GM21528 (cell line): ENCODE data around the gene PHPT1.
"Not testable (repeated sequence)": the region's sequence is repeated elsewhere in the genome, so short reads cannot be mapped to it uniquely, and the experiment has no call there.

Experiments used
- ATAC-seq: cut with Tn5 transposase; IDR thresholded peaks from one replicate; pipeline ENCODE4 v1.9.1; 2021; ENCODE audit warnings: mild to moderate bottlenecking, moderate library complexity; ENCODE audit not compliant: unreplicated experiment, low FRiP score

PHPT1 gene

DNA sequence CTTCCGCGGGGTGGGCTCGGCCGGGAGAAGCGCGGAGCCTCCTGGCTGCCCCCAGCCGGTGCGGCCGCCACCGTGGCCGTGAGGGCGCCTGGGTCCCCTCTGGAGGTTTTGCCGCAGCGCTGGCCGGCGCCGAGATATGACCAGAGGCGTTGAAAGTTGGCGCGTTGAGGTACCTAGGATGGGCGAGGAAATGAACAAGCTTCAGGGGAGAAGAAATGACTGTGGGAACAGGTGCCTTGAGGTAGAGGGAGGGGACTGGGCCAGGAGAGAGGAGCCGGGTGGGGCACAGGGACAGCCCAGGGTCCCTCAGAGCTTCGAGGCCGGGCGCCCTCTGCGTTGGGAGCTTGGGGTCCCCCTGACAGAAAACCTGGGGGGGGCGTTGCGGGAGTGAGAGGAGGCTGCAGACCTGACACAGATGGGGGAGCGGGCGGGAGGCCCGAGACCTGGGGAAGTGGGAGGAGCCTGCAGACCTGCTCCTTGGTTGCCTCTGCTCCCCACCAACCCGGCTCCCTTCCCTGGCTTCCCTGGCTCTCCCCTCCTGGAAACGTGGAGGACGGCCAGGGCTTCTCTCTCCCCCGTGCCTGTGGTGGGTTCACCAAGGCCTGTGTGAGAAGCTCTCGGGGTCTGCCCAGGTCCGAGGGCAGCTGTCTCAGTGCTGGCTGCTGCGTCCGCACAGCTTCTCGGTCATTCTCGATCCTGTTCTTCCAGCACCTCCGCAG is 27.2 kb upstream of the PHPT1 start:
- no peak for ATAC-seq

DNA sequence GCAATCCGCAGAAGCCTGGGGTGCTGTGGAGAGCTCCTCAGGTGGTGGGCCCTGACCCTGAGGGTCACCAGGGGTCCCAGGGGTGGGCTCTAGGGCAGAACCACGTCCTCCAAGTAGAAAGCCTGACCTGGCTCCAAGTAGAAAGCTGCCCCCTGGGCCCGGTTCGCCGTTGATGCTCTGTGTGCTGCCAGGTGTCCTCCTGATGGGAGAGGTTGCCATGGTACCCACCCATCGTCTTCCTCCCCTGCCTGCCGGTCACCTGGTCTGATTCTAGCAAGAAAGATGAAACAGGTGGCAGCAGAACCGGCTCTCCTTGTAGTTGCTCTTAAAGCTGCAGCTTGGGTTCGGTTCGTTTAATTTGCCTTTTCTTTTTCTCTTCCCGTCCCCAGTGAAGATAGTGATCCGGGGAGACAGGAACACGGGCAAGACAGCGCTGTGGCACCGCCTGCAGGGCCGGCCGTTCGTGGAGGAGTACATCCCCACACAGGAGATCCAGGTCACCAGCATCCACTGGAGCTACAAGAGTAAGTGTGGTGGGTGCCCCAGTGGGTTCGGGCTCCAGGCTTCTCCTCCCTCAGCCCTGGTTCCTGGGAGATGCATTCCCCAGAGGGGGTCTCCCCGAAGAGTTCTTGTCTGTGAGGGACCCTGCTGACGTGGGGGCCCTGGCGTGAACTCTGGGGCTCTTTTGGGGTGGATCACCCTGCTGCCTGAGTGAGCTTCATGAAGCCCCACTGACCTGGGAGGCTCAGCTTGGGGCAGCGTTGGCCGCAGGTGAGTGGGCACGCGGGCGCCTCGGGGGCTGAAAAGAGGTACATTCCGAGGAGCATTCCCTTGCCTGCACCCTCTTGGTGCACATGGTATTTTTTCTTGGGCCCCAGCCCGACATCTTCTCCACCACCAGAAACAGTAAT is 25.8 kb upstream of the PHPT1 start:
- ATAC-seq = no peak

DNA sequence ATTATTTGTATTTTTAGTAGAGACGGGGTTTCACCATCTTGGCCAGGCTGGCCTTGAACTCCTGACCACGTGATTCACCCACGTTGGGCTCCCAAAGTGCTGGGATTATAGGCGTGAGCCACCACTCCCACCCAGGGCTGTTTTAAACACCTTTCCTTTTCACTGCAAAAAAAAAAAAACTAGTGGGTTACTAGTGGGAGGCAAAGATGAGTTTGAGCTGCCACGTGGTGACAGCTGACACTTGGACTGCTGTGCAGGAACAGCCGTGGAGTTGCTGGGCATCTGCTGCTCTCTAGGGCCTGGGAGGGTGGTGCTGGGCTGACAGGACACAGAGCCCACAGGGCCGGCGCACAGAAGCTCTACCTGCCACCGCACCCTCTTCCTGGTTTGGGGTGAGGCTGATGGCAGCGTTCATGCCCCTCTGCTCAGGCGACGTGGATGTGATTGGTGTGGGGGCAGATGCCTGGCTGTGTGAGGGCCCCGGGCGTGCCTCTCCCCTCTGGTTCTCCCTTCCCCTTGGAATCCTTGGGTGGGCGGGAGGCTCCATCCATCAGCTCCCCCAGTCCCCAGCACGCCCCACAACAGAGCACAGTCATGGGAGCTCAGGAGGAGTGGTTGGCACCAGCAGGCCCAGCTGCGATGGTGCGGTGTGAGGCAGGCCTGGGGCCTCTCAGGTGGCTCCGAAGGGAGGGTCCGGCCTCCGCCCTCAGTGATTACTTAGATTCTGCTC is 24.5 kb upstream of the PHPT1 start:
- no peak for ATAC-seq

- no peak for ATAC-seq
Observed at GRCh38 chr9:136825295-136826187, 23.7 kb upstream of the PHPT1 start.

GRCh38 chr9:136826188-136826541 is 23.0 kb upstream of the PHPT1 start:
- no peak for ATAC-seq

DNA sequence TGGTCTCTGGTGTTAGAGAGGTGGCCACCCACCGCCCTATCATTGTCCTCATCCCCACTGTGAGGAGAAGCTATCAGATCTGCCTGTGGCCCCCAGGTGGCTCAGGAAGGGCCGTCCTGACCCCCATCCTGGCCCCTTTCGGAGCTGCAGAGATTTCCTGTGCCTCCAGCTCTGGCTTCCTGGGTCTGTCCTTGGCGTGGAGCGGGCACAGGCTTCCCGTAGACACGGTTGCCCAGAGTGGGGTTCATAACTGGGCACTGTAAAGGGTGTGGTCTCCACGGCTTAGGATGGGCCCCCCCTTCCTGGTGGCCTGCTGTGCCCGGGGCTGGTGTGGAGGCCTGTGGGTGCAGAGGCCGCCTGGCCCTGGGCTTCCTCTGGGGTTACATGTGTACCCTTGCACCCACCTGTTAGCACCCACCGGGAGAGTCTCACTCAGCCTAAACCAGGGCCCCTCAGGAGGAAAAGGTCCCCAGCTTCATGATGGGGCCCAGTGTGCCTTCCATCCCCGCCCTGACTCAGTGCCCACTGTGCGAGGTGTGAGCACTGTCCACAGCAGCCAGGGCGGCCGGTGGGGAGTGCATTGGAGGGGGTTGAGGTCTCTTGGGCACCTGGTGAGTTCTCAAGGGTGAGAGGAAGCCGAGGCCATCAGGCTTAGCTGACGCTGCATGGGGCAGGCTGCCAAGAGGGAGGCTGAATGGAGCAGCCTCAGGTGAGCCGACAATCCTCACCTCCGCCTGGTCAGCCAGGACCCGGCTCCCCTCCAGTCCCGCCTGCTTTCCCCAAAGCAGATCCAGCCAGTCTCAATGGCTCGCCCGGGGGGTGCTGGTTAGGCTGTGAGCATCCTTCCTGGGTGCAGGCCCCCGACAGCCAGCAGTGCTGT is 22.3 kb upstream of the PHPT1 start:
- no peak for ATAC-seq

GRCh38 chr9:136827794-136828473 is 21.3 kb upstream of the PHPT1 start:
- no peak for ATAC-seq

DNA sequence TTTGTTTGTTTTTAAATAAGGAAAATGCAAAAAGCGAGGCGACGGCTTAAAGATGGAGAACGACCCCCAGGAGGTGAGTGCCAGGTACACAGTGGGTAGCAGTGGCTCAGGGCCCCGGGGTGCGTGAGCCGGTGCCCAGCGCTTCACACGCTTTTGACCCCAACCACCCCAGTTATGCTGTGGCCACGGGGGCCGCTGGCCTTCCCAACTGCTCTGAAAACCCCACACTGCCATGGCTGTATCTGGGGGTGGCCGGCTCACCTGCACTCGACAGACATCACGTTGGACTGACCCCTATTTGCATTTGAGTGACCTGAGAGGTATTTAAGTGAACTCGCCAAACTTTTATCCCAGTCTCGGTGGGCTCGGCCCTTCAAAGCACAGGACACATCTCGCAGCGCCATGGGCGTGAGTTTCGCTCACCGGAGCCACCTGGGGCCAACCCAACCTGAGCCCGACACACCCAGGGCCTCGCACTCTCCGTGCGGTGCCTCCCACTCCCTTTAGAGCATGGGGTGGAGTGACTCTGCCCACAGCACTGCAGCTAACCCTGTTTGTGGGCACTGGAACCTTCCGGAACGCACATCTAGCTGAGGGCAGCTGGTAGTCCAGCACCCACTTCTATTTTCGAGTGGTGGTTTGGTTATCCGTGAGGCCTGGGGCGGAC is 20.6 kb upstream of the PHPT1 start:
- no peak for ATAC-seq

- ATAC-seq = no peak
Observed at GRCh38 chr9:136829412-136829811, 19.8 kb upstream of the PHPT1 start.

DNA sequence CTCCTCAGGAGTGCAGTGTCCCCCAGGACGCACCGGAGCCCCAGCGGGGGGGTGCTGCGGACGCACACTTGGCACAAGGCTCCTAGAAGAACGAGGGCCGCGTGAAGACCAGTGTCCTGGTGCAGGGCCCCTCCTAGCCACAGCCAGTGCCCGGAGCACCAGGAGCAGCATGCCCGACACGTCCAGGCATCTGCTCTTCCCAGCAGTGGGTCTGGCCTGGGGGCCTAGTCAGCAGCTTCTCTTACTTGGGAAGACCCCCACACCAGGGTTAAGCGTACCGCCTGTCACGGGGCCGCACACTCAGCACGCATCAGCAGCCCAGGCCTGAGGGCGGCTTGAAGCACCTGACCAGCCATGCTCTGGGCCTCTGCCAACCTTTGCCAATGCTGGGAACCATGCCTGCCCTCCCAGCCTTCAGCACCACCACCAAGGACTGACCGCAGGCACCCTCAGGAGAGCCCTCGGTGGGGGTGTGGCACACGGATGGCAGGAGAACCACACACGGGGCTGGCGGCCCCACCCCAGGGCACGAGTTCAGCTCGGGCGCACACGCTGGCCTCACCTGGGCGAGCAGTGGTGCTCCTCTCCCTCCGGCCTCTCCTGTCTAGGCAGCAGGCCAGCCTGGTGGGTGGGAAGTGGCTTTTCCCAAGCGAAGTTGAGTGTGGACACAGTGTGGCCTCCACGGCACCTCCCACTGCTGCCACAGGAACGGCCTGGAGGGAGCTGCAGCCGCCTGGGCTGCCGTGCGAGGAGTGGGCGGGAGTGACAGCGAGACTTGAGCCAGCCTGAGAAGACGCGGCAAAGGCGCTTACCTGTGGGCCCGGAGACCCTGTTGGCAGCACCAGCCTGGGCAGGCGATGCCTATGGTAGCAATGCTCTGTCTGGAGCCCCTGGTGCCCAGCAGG is 19.0 kb upstream of the PHPT1 start:
- no peak for ATAC-seq

- ATAC-seq = no peak
Observed at GRCh38 chr9:136831002-136831719, 18.0 kb upstream of the PHPT1 start.

- ATAC-seq = no peak
Observed at GRCh38 chr9:136831720-136832104, 17.5 kb upstream of the PHPT1 start.

DNA sequence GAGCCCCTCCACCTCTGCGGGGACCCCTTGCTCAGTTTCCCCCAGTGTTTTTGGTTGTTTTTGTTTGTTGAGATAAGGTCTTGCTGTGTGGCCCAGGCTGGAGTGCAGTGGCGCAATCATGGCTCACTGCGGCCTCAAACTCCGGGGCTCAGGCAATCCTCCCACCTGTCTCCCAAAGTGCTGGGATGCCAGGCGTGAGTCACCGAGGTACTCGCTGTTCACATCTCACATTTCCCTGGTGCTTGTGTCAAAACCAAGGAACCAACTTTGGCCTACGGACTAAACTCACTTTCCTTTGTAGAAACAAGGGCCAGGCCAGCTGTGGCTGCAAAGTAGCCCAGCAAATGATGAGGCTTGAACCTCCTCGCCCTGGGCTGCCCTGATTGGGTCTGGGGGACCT is 16.6 kb upstream of the PHPT1 start:
- ATAC-seq = no peak

GRCh38 chr9:136833381-136834048 is 15.7 kb upstream of the PHPT1 start:
- not testable (repeated sequence) for ATAC-seq

DNA sequence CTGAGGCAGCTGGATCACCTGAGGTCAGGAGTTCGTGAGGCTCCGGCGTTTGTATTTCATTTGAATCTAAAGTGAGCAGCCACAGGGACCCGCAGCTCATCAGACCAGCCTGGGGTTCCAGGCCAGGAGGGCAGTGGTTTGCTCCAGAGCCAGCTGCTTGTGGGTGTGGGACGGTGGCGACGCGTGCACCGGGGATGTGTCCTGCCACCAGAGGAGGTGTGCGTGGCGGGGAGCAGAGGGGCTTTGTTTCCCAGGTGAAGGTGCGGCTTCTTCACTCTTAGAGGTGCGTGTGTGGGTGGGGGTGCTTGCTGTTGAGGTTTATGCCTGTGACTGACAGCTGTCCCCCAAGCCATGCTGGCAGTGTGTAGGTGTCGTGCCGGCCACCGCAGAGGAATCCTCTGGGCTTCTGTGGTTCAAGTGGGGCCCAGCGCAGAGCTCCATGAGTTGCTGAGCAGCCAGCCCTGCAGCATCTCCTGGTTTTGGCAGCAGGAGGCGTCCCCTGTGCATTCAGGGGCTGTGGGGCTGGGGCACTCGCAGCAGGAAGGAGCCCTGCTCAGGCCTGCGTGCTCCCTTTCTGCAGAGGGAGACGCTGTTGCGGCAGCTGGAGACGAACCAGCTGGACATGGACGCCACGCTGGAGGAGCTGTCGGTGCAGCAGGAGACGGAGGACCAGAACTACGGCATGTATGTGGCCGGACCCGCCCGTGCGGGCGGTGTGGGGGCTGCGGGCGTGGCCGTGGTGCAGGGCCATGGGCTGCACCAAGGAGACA is 13.9 kb upstream of the PHPT1 start:
- no peak for ATAC-seq
